HFF-Myc (cell line): Measurements from ENCODE around the gene TEX14.
"Not testable (repeated sequence)": the region's sequence is repeated elsewhere in the genome, so short reads cannot be mapped to it uniquely, and the experiment has no call there.

Experiments used
- DNase-seq: peaks from one replicate; pipeline ENCODE4 v3.0.0-alpha.2; 2011; ENCODE audit warnings: low read depth; ENCODE audit errors: extremely low read depth
- H3K4me3 ChIP-seq: replicated peaks from 2 replicates; pipeline ENCODE4 v1.5.1; 2011; ENCODE audit warnings: low read depth, mild to moderate bottlenecking, control low read depth, low read length
- TF ChIP-seq, protein P1 (sequence below): IDR thresholded peaks from 2 replicates; pipeline ENCODE4 v1.5.1; 2012; ENCODE audit warnings: mild to moderate bottlenecking, low read depth, low read length, control low read depth; ENCODE audit errors: missing control alignments

Gene TEX14

DNA sequence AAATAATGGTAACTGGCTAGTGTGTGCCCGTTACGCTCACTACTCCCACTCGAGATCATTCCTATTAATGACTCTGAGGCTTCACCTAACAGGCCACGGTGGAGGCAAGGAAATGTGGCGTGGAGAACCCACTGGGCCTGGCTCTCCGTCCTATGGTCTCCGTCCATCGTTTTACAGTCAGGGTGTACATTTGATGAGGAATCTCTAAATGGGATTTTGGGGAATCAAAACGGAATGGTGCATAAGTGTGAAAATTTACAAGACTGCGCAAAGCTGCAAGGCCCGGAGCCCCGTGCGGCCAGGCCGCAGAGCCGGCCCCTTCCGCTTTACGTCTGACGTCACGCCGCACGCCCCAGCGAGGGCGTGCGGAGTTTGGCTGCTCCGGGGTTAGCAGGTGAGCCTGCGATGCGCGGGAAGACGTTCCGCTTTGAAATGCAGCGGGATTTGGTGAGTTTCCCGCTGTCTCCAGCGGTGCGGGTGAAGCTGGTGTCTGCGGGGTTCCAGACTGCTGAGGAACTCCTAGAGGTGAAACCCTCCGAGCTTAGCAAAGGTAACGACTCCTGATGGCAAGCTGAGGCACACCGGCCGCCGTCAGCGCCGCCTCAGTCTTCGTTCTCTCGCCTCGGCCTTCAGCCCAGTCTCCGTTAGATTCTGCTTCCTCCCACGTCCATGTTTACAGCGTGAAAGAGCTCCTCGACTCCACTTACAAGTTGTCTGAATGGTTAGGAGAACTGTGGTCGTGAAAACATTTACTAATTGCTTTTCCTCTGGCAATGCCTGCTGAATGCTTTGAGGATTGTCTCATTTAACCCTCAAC is 602 bp upstream of the TEX14 start, which contains the start of gene RAD51C:
Gene RAD51C (plus strand): TSS at position 364 of the 817 bp plus-strand sequence. CDS start 42 bp downstream, at position 406.
- peak; percentile 45 for DNase-seq
- H3K4me3 ChIP-seq: peak within 1 kb of the TSS; percentile 79
- TF ChIP-seq, protein P1, sequence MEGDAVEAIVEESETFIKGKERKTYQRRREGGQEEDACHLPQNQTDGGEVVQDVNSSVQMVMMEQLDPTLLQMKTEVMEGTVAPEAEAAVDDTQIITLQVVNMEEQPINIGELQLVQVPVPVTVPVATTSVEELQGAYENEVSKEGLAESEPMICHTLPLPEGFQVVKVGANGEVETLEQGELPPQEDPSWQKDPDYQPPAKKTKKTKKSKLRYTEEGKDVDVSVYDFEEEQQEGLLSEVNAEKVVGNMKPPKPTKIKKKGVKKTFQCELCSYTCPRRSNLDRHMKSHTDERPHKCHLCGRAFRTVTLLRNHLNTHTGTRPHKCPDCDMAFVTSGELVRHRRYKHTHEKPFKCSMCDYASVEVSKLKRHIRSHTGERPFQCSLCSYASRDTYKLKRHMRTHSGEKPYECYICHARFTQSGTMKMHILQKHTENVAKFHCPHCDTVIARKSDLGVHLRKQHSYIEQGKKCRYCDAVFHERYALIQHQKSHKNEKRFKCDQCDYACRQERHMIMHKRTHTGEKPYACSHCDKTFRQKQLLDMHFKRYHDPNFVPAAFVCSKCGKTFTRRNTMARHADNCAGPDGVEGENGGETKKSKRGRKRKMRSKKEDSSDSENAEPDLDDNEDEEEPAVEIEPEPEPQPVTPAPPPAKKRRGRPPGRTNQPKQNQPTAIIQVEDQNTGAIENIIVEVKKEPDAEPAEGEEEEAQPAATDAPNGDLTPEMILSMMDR: no peak

DNA sequence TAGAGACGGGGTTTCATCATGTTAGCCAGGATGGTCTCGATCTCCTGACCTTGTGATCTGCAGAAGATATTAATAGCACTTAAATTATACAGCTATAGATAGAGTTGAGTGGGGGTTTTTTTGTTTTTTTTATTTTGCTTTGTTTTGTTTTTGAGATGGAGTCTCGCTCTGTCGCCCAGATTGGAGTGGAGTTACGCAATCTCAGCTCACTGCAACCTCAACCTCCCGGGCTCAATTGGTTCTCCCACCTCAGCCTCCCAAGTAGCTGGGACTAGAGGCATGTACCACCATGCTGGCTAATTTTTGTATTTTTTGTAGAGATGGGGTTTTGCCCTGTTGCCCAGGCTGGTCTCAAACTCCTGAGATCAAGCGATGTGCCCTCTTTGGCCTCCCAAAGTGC is 1.8 kb downstream of the TEX14 start:
- H3K4me3 ChIP-seq, DNase-seq: not testable (repeated sequence)

DNA sequence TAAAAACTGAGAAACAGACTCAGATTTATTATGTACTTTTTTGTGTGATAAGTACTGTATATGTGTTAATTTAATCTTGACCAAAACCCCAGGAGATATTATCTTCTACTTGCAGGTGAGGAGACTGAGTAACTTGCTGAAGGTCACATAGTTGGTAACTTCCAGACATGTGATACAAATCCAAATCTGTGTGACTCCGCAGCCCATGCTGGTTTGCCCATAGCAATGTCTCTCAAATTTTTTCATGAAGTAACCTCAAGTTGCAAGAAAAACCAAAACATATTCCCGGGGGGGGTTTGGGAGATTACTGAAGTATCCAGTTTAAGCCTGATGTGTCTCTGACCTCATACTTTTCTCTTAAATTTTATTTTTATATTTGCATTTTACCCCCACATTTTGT is 3.3 kb downstream of the TEX14 start:
- DNase-seq: no peak
- no peak overlapping the region for H3K4me3 ChIP-seq
- TF ChIP-seq, protein P1: no peak

DNA sequence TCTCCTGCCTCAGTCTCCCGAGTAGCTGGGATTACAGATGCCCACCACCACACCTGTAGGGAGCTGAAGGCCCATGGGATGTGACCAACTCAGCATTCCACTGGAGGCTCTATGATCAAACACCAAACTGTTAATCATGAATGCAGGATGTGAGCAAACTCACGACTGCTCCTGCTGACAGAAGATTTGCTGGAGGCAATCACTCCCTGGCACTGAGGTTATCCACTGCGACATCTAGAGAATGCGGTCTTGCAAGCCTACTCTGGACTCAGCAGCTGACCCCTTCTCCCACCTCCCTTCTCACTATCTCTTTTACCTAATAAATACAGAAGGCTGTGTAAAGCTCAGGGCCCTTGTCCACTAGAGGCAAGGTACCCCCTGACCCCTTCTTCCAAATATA is 4.9 kb downstream of the TEX14 start:
- no peak overlapping the region for H3K4me3 ChIP-seq
- TF ChIP-seq, protein P1: no peak
- DNase-seq: no peak

DNA sequence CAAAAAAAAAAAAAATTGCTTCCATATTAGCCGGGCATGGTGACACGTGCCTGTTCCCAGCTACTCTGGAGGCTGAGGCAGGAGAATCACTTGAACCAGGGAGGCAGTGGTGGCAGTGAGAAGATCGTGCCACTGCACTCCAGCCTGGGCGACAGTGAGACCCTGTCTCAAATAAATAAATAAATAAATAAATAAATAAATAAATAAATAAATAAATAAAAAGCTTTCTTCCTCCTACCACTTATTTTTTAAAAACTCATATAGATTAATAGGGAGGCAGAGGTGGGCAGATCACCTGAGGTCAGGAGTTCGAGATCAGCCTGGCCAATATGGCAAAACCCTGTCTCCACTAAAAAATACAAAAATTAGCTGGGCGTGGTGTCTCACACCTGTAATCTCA is 7.4 kb downstream of the TEX14 start:
- DNase-seq, H3K4me3 ChIP-seq: not testable (repeated sequence)

DNA sequence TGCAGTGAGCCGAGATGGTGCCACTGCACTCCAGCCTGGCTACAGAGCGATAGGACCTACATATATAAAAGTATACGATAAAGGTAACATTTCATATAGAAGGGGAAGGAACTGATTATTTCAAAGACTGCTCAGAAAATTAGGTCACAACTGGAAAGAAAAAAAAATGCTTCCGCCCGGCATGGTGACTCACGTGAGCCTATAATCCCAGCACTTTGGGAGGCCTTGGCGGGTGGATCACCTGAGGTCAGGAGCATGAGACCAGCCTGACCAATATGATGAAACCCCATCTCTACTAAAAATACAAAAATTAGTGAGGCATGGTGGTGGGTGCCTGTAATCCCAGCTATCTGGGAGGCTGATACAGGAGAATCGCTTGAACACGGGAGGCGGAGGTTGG is 7.8 kb downstream of the TEX14 start:
- TF ChIP-seq, protein P1: no peak

DNA sequence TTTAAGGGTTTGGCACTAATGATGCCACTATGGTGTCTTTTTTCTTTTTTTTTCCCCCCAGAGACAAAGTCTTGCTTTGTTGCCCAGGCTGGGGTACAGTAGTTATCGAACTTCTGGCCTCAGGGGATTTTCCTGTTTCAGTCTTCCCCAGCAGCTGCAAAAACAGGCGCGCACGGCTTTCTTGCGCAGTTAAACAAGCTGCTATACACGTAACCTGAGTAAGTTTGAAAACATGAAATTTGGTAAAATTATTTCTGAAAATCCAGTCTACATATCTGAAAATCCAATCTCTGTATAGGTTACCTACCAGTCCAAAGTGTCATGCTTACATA is 11.8 kb downstream of the TEX14 start:
- H3K4me3 ChIP-seq: no peak overlapping the region
- TF ChIP-seq, protein P1: no peak

More for the DNA sequence above, 7.8 kb downstream of the TEX14 start:
- DNase-seq: no peak
- no peak overlapping the region for H3K4me3 ChIP-seq

More for the DNA sequence above, 11.8 kb downstream of the TEX14 start:
- no peak for DNase-seq
